ENCODE measurements around the gene OBSCN.

Gene OBSCN

DNA sequence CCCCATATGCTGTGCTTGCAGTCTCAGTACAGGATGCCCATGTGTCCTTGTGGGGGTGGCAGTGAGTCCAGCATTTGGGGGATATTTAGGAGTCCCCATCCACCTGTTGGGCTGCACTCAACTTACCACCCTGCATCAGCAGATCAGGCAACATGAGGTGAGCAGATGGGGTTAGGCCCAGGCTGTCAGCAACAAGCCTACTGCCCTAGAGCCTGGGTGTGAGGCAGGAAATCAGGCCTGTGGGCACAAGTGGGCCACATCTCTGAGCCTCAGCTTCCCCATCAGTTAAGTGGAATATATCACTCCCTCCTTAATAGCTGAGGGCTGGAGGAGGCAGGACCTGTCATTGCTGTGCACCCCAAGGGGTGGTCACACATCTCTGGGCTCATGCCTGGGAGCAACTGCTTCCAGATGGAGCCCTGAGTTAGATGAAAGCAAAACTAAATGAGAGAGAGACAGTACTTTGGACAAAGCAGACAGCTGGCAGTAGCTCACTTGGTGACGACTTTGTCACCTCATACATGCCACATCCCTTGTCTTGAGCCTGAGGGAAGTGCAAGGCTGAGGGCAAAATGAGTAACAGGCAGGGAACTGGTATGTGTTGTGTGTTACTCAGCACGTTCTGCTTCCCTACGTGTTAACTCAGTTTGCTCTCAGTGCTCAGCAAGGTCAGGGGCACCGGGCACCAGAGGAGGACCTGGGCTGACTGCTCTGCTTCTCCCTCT lies 150.4 kb downstream of the OBSCN start:
- no peak for DNase-seq (ENCODE audit: low spot score)

DNA sequence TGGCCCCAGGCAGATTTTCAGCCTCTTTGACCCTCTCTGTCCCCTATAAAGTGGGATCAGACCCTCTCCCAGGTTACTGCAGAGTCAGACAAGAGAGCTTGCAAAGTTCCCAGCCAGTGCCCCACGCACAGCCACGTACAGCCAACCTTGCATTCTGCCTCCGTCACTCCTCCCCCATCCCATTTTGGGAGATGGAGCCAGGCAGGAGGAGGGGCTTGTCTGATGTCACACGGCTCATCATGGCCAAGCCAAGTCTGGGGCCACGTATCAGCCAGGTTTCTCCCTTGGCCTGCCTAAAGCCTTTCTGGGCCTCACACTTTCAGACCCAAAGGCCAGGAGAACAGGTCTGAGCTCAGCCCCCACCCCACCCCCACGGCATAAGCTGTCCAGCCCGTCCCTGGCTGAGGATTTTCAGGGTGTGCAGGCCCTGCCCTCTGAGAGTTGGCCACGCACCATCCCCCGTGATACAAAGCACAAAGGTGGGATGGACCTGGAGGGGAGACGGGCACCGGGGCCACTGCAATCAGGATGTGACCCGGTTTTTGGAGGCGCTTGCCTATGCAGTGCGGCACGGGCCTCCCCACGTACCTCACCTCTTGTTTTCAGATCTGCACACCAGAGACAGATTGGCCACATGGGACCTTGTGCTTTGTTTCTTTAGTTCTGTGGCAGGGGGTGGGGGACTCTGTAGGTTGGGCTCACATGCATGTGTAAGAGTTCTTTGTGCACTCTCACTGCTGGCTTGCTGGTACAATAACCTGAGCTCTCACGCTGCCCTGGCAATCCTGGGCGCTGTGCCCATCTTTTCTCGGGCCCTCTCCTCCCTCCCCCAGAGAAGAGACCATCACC lies 151.1 kb downstream of the OBSCN start:
- DNase-seq (ENCODE audit: low spot score), result no peak

DNA sequence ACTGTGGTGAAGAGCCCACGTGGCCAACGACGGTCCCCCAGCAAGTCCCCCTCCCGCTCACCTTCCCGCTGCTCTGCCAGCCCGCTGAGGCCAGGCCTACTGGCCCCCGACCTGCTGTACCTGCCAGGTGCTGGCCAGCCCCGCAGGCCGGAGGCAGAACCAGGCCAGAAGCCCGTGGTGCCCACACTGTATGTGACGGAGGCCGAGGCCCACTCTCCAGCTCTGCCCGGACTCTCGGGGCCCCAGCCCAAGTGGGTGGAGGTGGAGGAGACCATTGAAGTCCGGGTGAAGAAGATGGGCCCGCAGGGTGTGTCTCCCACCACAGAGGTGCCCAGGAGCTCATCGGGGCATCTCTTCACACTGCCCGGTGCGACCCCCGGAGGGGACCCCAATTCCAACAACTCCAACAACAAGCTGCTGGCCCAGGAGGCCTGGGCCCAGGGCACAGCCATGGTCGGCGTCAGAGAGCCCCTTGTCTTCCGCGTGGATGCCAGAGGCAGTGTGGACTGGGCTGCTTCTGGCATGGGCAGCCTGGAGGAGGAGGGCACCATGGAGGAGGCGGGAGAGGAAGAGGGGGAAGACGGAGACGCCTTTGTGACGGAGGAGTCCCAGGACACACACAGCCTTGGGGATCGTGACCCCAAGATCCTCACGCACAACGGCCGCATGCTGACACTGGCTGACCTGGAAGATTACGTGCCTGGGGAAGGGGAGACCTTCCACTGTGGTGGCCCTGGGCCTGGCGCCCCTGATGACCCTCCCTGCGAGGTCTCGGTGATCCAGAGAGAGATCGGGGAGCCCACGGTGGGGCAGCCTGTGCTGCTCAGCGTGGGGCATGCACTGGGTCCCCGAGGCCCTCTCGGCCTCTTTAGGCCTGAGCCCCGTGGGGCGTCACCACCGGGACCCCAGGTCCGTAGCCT lies 152.0 kb downstream of the OBSCN start:
- no peak for DNase-seq (ENCODE audit: low spot score)

DNA sequence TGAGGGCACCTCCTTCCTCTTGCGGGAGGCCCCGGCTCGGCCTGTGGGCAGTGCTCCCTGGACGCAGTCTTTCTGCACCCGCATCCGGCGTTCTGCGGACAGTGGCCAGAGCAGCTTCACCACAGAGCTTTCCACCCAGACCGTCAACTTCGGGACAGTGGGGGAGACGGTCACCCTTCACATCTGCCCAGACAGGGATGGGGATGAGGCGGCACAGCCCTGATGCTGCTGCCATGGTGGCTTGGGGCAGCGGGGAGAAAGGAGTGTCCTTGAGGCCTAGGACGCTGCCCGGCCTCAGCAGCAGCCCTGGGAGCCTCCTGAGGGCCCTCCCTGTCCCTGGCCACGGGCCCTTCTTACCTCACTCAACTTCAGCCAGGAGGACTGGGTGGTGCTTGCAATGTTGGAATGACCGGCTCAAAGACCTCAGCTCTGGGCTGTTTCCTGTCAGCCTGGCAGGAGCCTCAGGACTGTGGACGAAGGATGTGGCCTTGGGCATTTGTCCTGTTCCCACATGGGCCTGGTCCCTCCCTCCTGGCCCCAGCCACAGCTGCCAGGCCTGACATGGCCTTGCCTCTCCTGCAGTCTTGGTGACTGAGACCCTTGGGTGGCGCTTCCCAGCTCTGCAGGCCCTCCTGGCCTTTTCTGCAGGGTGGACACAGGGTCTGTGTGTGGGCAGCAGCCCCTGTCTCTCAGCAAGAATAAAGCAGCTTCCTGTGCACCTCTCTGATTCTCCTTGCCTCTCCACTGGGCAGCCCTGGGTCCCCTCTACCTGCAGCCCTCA lies 152.9 kb downstream of the OBSCN start:
- DNase-seq (ENCODE audit: low spot score), result no peak

DNA sequence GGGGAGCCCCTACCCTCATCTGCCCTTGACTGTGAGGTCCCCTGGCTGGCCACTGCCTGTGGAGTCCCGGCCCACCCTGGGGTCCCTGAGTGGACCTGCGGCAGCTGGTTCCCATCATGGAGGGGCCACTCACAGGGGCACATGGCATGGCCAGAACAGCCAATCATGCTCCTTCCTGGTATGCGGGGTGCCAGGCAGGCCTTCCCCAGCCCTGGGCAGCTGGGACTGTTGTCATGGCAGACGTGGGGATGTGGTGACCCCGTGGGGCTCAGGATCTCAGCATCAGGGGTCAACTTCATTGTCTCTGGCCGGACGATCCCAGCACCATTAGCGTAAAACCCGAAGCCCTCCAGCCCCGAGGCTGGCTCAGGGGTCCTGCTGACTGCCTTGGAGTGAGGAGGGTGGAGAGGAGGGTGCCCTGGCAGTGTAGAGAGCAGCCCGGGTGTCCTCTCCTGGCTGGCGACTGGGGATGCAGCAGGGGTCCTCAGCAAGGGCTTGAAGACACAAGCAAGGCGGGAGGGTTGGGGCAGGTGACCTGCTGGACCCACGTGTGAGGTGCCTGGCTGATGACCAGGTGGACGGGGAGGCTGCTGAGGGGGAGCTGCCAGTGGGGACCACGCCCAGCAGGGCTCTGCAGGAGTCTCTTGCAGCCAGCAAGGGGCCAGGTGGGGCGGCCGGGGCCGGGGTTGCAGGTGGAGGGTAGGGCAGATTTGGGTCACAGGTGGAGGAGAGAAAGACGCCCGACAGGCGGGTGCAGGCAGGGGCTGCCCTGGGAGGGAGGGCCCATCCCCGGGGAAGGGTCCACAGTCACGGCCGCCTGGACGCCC lies 153.7 kb downstream of the OBSCN start:
- DNase-seq (ENCODE audit: low spot score), result no peak

DNA sequence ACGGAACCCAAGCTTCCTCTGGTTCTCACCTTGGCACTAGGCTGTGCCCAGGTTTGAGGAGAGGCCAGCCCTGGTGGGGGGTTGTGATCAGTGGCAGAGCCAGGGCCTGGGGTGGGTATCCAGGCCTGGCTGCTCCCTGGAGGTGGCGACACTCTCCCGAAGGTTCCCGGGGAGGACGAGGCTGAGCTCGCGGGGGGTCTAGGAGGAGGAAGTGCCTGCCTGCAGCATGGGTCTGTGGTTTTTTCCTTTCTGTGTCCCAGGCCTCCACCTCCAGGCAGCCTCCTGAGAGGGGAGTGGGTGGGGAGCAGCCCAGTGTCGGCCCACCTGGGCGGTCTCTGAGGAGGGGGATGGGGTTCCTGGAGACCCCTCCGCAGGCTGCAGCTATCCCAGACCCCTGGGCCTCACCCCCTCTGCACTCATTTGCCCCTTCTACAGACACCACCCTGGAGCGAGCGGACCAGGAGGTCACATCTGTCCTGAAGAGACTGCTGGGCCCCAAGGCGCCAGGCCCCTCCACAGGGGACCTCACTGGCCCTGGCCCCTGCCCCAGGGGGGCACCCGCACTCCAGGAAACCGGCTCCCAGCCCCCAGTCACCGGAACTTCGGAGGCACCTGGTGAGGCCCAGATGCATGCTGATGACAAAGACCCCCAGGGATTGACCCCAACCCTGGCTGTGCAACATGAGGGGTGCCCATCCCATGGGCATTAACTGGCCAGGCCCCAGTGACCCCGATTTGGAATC lies 154.5 kb downstream of the OBSCN start:
- no peak for DNase-seq (ENCODE audit: low spot score)

DNA sequence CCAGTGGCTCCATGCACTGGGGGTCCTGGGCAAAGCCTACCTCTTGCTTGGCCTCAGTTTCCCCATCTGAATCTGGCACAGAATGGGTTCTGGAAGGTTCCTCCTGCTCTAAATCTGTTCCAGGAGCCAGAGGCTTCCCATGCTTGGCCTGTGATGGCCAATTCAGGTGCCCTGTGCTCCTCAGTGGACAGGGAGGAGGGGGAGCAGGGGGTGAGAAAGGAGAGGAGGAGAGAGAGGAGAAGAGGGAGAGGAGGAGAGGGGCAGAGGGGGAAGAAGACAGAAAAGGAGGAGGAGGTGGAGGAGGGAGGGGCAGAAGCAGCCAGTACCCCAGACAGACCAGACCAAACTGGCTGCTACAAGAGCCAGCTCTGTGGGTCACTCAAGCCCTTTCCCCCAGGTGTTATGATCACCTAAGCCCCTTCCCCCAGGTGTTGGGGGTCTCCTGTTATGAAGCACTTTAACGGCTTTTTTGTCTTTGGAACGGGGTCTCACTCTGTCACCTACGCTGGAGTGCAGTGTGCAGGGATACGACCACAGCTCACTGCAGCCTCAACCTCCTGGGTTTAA lies 155.1 kb downstream of the OBSCN start:
- DNase-seq (ENCODE audit: low spot score), result no peak

DNA sequence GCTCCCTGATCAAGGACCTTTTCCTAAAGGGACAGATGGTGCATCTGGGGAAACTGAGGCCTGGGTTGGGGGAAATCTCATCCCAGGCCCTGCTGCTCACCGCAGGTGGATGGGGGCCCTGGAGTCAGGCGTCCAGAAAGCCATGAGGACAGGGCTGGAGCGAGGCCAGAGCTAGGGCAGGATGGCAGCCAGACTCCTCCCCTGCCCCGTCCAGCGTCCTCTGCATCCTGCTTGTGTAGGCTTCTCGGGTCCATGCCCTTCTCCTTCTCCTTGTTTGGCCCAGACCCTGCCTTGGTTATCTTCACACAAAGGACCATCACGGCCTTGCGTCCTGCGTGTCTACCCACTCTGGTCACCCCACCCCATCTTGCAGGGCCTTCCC lies 155.8 kb downstream of the OBSCN start:
- no peak for DNase-seq (ENCODE audit: low spot score)

DNA sequence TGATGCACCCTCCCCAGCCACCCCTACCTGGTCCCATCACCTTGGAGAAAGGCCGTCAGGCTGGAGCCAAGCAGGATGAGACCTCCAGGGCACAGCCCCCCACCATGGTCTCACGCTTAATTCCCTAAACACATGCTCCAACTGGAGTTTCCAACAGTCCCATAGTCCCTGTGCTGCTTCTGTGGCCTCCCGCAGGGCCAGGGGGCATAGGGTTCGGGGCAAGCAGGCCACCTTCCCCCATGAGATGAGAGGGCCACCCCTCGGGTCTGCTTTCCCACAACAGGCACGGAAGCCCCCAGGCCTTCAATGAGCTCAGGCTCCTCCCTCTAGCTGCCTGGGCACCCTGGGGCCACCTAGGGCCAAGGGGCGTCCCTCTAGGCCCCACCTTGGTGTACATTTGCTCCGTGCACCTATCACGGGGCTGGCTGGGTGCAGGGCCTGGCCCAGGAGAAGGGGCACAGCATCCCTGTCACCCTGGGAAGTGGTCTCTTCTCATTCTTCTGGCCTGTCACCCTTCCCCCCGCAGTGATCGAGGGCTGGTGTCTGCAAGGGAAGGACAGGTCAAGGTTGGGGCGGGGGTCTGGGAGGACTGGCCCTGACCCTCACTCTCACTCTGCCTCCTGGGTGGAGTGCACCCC lies 156.3 kb downstream of the OBSCN start:
- no peak for DNase-seq (ENCODE audit: low spot score)

DNA sequence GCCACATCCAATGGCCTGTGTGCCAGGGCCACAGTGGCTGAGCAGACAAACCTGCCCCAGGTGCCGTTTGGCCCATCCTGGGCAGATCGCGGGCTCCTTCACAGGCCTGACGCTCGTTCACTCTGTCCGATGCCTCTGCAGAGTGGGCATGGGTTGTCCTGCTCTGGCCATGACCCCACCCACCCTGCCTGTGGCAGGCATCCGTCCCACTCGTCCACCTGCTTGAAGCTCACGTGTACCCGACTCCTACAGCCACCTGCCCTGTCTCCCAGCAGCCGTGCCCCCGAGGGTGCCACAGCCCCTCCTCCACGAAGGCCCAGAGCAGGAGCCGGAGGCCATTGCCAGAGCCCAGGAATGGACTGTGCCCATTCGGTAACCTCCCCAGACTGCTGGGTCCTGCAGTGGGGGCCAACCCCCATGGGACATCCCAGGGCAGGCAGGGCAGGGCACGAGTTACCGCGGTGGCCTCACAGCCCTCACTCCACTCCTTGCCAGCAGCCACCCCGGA lies 156.9 kb downstream of the OBSCN start:
- no peak for DNase-seq (ENCODE audit: low spot score)

DNA sequence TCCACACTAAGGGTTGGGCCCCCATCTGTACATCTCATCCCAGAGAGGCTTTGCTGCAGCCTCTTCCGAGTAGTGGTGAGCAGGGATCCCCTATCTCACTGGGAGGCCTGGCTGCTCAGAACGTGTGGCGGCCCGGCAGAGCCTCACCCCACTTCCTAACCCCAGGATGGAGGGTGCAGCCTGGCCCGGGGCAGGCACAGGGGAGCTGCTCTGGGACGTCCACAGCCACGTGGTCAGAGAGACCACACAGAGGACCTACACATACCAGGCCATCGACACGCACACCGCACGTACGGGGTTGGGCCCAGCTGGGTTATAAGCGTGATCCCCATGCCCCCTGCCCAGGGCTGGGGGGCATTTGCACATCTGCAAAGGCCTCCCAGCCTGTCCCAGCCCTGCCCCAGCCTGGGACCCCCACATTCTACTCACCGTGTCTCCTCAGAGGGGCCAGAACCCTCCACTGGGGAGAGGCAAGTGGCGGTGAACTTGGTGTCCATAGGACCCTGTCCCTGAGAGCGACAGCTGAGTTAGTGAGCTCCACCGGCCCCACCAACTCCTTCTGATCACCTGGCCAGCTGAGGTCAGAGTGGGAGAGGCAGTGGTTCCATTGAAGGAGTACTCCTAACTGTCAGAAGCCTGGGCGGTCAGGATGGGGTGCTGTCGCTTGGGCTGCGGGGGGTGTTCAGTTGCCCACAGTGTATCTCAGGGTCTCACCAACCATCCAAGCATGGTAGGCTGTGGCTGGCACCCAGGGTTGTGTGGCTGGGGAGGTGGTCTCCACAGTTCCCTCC lies 157.6 kb downstream of the OBSCN start:
- DNase-seq (ENCODE audit: low spot score), result no peak

DNA sequence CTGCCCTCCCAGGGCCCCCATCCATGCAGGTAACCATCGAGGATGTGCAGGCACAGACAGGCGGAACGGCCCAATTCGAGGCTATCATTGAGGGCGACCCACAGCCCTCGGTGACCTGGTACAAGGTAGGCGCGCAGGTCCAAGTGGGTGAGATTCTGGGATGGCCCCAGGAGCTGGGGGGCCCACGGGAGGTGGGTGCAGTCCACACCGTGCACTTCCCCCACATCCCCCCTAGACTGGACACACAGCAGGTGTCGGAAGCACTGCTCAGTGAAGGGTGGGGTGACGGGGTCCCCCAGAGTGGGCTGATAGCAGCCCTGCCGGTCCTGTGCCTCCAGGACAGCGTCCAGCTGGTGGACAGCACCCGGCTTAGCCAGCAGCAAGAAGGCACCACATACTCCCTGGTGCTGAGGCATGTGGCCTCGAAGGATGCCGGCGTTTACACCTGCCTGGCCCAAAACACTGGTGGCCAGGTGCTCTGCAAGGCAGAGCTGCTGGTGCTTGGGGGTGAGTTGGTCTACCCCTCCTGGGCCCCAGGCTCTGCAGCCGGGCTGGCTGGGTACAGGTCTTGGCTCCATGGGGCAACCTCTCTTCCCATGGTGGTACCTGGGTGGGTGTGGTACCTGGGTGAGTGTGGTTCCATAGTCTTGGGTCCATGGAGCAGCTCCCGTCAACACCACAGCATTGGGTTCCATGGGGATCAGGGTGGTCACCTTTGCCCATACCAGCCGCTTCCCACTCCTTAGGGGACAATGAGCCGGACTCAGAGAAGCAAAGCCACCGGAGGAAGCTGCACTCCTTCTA lies 158.4 kb downstream of the OBSCN start:
- no peak for DNase-seq (ENCODE audit: low spot score)

DNA sequence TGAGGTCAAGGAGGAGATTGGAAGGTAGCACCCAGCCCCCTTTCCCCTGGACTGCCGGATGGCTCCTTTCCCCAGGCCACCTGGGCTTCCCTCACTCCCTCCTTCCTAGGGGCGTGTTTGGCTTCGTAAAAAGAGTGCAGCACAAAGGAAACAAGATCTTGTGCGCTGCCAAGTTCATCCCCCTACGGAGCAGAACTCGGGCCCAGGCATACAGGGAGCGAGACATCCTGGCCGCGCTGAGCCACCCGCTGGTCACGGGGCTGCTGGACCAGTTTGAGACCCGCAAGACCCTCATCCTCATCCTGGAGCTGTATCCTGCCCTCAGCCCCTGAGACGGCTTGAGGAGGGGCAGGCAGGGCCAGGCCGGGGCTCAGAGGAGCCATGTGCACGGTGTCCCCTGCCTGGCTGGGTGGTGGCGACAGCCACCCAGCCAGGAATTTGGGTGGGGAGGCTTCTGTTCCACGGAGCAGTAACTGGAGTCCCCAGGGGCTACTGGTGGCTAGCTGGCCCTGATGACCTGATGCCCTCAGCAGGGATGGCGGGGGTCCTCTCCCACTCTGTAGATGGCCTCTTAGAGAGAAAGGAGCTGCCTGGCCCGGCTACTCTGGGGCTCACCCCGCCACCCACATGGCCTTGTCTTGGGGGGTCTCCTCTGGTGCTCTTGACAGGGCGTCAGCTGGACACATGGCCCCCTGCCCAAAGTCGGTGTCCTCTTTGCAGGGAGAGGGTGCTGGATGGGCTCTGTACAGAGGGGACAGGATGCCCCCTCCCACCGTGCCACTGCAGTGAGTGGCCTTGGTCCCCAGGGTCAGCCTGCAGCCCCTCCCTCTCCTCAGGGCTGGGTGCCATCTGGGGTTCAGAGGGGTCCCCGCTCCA lies 159.3 kb downstream of the OBSCN start:
- DNase-seq (ENCODE audit: low spot score), result no peak

DNA sequence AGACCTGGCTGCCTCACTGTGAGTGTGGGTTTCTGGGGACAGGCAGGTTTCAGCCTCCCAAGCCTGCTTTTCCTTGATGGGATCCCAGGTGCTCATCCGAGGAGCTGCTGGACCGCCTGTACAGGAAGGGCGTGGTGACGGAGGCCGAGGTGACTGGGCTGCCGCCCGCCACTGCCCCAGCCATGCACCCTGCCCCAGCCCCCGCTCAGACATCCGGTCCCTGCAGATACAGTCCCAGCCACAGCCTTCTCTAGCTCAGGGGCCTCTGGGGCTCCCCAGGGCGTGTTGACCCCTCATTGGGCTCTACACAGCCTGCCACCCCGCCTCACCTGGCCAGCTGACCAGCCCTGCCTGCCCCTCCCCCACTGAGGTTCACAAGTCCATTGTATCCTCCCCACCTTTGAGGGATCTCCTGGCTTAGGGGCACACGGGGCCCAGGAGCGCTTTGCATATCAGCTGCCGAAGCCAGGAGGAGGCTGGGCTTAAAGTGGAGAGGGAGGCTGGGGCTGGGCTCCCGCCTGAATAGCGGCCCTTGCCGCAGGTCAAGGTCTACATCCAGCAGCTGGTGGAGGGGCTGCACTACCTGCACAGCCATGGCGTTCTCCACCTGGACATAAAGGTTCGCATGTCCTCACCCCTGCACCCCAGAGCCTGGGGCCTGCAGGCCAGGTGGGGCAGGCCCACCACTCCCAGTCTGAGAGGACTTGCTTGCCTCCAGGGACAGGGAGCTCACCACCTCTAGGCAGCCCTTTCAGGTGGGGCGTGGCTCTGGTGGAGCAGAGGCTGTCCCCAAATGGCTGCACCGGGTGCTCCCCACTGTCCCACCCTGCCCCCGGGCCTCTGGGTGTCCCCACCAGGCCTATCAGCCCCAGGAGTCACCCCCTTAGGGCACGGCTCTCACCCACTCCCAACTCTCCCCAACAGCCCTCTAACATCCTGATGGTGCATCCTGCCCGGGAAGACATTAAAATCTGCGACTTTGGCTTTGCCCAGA lies 160.3 kb downstream of the OBSCN start:
- no peak for DNase-seq (ENCODE audit: low spot score)
